Measurements from ENCODE around the gene SLC1A2. TPM values are rescaled to one million over a fixed set of nuclear protein-coding genes. Genes with fewer than 3 reads are reported as not detected.

Gene SLC1A2
- total RNA-seq, 4 donors from 2014 or later = 0.65 to 1.3 (median 0.68) TPM; not detected in 1

DNA sequence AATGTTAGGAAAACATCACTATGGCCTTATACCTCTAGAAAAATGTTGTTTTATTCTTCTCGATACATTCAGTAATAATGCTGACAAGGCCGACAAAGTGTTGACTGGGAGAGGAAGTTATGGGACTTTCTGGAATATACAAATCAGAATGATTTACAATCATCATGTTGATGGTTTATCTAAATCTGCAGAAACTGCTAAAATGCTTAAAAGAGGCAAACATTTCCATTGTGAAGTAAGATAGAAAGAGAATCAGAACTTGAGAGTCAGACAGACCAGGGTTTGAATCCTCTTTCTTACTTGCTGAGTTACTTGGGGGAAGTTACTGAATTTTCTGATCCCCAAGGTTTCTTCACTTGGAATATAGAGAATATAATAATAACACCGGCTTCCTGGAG lies 191.0 kb downstream of the SLC1A2 start:
- TF ChIP-seq, protein P1, sequence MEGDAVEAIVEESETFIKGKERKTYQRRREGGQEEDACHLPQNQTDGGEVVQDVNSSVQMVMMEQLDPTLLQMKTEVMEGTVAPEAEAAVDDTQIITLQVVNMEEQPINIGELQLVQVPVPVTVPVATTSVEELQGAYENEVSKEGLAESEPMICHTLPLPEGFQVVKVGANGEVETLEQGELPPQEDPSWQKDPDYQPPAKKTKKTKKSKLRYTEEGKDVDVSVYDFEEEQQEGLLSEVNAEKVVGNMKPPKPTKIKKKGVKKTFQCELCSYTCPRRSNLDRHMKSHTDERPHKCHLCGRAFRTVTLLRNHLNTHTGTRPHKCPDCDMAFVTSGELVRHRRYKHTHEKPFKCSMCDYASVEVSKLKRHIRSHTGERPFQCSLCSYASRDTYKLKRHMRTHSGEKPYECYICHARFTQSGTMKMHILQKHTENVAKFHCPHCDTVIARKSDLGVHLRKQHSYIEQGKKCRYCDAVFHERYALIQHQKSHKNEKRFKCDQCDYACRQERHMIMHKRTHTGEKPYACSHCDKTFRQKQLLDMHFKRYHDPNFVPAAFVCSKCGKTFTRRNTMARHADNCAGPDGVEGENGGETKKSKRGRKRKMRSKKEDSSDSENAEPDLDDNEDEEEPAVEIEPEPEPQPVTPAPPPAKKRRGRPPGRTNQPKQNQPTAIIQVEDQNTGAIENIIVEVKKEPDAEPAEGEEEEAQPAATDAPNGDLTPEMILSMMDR (IDR thresholded peaks at IDR 0.05; ENCODE audit: low read depth) = no peak

DNA sequence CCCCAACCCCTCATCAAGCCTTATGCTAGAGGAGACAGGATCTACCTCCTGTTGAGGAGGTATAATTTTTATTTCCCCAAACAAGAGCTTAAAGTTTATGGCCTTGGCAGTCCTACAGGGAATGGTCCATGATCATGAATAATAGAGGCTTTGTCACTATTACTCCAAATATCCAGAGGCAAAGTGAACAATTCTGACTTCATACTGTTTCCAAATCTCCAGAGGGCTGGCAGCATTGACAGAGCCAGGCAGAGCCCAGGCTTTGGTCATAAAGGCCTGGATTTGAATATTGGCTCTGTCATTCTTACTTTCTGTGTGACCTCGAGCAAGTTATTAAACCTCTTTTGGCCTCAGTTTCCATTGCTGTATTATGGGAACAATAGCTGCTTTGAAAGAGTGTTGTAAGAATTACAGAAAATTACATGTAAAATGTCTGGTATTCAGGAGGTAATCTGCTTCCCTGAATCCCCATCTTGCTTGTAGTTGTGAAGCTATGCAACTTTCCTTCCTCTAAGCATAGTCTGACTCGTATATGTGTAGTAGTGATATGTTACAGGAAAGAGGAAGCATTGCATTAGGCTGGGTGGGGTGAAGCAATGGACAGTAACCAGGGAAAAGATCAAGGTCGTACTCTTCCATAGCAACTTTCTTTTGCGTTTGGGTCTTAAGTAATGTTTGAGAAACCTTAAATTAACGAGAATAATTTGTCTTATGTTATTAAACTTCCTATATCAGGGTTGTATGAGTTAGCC lies 191.6 kb downstream of the SLC1A2 start:
- TF ChIP-seq, protein P1 (IDR thresholded peaks at IDR 0.05; ENCODE audit: low read depth) = no peak

DNA sequence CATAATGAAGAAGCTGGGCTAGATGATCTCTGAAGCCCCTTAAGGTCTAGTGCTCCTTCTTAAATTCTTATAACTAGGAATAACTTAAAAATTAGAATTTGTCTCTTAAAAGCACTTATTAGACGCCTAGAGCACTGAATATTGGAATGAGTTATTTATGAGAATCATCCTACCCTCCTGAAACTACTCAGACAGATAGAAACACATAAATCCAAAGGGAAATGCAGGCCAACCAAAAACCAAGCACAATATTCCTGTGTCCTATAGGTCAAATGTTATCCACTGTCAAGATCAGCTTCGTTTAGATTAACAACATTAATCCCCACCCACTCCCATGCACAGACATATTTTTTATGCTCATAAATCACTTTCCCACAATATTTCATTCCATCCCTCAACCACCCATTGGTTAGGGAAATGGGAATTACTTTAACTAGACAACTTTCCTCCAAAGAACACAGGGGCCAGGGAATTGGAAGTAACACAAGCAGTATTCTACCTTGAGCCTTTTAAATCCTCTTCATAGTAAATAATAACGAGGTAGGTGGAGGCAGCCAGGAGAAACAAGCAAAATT lies 193.3 kb downstream of the SLC1A2 start:
- TF ChIP-seq, protein P1 (IDR thresholded peaks at IDR 0.05; ENCODE audit: low read depth) = no peak

DNA sequence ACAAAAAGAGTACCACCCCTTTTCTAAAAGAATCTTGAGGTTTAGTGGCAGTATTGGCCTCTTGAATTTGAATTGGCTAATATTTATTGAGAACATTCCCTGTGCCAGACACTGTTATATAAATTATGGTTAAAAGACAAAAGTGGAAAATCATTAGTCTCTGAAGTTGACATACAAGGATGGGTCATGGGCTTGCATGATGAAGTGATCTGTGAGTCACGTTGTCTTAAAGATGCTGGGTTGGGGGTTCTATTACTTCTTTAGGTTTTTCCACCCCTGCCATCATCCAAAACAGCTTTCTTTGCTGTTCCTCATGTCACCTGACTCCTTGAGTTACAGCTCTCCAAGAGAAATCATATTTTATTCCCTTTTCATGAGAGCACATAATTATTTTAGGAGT lies 195.4 kb downstream of the SLC1A2 start:
- TF ChIP-seq, protein P1 (IDR thresholded peaks at IDR 0.05; ENCODE audit: low read depth) = no peak

DNA sequence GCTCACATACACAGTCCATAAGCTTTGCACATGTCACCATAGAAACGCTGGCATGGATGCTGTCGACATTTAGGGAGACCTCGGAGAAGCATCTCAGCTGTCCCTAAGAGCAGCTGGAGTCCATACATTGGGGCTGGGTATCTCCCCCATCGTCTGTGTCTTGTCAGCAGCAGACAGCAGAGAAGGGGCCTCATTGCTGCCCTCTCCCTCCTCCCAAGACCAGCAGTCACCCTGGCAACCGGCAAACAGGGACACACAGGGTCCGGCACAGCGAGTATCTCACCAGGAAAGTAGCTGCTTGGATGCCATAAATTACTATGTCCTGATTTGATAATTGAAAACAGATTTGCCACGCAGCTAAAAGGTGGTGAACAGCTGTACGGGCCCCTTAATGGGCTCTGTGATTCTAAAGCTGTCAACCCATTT lies 196.0 kb downstream of the SLC1A2 start:
- TF ChIP-seq, protein P1 (IDR thresholded peaks at IDR 0.05; ENCODE audit: low read depth) = no peak

DNA sequence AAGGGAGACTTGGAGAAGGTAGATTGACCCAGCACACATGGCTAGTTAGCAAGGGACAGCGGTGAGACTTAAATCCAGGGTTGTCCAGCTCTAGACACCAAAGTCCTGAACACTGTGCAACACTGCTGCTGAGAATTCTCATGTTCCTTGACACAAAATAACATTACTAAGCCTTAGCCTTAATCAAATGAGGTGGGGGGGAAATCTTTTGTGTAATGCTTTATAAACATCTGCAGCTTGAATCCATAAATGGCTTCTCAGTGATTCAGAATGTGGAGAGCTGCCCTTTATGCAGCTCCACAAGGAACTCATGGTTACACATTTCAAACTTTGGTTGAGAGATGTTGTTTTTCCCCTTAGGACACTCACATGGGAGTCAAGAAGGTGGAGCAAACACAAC lies 200.4 kb downstream of the SLC1A2 start:
- TF ChIP-seq, protein P1 (IDR thresholded peaks at IDR 0.05; ENCODE audit: low read depth) = no peak

DNA sequence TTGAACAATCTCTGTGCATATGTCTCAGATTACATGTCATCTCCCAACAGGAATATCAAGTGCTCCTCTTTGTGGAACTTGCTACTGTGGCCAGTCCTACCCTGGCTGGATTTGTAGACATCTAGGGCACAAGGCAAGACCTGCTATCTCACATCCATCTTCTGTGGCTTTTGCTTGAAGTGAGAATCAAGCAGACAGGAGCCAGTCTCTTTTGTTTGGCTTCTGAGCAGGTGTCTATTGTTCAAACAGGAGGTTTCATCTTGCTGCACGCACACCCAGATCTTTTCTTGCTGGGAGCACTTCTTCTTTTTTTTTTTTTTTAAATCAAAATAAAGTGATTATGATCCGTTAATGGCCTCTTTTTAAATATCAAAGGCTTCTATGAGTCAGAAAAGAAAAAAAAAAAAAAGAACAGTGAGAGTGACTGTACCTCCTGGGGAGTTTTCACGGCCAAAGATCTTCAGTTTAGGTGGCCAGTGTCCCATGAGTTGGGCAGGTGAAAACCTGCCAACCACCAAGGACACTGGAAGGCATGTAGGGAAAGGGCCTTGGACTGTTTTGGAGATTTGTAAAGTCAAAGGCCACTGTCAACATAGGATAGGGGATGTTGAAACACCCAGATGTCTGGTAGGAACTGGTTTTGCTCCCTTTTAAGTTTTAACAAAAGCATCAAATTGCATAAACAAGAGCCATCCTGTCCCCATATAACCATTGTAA lies 202.2 kb downstream of the SLC1A2 start:
- TF ChIP-seq, protein P1 (IDR thresholded peaks at IDR 0.05; ENCODE audit: low read depth) = no peak
